Ishikawa (cell line): ENCODE results near the gene SPA17.

Source experiments
- CEBPB ChIP-seq: IDR thresholded peaks from 2 replicates; pipeline ENCODE4 v1.6.1; 2012
- CREB1 ChIP-seq: IDR thresholded peaks from 2 replicates; pipeline ENCODE4 v1.6.1; 2012; ENCODE audit warnings: low read depth
- EGR1 ChIP-seq: IDR thresholded peaks from 2 replicates; pipeline ENCODE4 v1.6.1; 2012
- EP300 ChIP-seq: IDR thresholded peaks from 2 replicates; pipeline ENCODE4 v1.6.1; 2012; ENCODE audit warnings: borderline replicate concordance
- FOXM1 ChIP-seq: IDR thresholded peaks from 2 replicates; pipeline ENCODE4 v1.6.1; 2012; ENCODE audit warnings: low read depth, borderline replicate concordance
- NFIC ChIP-seq: IDR thresholded peaks from 2 replicates; pipeline ENCODE4 v1.6.1; 2012
- RAD21 ChIP-seq: IDR thresholded peaks from 2 replicates; pipeline ENCODE4 v1.6.1; 2012; ENCODE audit warnings: low read depth
- TAF1 ChIP-seq: IDR thresholded peaks from 2 replicates; pipeline ENCODE4 v1.6.1; 2012; ENCODE audit warnings: low read depth, mild to moderate bottlenecking
- TCF12 ChIP-seq: IDR thresholded peaks from 2 replicates; pipeline ENCODE4 v1.6.1; 2012; ENCODE audit warnings: low read depth
- TEAD4 ChIP-seq: IDR thresholded peaks from 2 replicates; pipeline ENCODE4 v1.6.1; 2012
- YY1 ChIP-seq: IDR thresholded peaks from 2 replicates; pipeline ENCODE4 v1.6.1; 2012; ENCODE audit warnings: low read depth
- ZBTB7A ChIP-seq: IDR thresholded peaks from 2 replicates; pipeline ENCODE4 v1.6.1; 2012; ENCODE audit warnings: low read depth
- TF ChIP-seq, protein P1 (sequence below): IDR thresholded peaks from 2 replicates; pipeline ENCODE4 v1.6.1; 2012
- TF ChIP-seq, protein P2 (sequence below): IDR thresholded peaks from 2 replicates; pipeline ENCODE4 v1.6.1; 2012
- TF ChIP-seq, protein P3 (sequence below): IDR thresholded peaks from 2 replicates; pipeline ENCODE4 v1.6.1; 2012; ENCODE audit warnings: low read depth, mild to moderate bottlenecking

The SPA17 gene

DNA sequence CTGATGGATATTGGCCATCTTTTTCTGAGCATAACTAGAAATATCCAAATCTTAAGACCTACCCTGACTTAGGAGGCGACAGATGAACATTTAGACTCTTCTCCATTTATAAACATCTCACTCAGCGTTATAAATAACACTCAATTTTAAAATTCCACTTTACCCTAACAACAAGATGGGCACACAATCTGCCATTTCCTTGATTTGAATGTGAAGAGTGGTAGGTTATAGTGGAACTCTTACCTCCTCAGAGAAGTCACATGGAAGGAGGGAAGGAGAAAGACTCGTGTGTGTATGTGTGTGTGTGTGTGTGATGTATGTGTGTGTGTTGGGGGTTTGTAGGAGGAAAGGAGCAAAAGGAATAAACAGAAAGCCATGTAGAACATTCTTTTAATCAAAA, 15.2 kb upstream of the SPA17 start:
- TF ChIP-seq, protein P1, sequence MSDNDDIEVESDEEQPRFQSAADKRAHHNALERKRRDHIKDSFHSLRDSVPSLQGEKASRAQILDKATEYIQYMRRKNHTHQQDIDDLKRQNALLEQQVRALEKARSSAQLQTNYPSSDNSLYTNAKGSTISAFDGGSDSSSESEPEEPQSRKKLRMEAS: no peak

DNA sequence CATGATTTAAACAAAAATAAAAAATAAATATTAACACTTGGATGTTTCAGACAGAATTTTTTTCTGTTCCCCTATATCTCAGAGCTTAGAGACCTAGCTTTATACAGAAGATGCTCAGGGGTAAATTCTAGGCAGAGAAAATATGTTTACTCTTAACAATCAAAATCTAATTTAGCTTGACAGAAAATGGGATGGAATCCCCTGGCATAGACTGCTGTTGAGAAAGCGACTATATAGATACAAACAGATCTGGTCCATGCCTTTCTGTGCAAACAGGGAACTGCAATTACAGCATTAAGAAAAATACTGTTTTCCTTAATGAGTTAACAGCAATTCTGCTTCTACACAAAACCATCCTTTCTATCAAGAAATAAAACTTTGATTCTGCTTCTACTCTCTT, 14.7 kb upstream of the SPA17 start:
- TF ChIP-seq EGR1 (no peak), EP300 (no peak), CREB1 (no peak), NFIC (no peak), TAF1 (no peak), TEAD4 (no peak), ZBTB7A (no peak), CEBPB (no peak)
- TF ChIP-seq, protein P2, sequence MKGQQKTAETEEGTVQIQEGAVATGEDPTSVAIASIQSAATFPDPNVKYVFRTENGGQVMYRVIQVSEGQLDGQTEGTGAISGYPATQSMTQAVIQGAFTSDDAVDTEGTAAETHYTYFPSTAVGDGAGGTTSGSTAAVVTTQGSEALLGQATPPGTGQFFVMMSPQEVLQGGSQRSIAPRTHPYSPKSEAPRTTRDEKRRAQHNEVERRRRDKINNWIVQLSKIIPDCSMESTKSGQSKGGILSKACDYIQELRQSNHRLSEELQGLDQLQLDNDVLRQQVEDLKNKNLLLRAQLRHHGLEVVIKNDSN: no peak
- TF ChIP-seq, protein P1: no peak
- TF ChIP-seq, protein P3, sequence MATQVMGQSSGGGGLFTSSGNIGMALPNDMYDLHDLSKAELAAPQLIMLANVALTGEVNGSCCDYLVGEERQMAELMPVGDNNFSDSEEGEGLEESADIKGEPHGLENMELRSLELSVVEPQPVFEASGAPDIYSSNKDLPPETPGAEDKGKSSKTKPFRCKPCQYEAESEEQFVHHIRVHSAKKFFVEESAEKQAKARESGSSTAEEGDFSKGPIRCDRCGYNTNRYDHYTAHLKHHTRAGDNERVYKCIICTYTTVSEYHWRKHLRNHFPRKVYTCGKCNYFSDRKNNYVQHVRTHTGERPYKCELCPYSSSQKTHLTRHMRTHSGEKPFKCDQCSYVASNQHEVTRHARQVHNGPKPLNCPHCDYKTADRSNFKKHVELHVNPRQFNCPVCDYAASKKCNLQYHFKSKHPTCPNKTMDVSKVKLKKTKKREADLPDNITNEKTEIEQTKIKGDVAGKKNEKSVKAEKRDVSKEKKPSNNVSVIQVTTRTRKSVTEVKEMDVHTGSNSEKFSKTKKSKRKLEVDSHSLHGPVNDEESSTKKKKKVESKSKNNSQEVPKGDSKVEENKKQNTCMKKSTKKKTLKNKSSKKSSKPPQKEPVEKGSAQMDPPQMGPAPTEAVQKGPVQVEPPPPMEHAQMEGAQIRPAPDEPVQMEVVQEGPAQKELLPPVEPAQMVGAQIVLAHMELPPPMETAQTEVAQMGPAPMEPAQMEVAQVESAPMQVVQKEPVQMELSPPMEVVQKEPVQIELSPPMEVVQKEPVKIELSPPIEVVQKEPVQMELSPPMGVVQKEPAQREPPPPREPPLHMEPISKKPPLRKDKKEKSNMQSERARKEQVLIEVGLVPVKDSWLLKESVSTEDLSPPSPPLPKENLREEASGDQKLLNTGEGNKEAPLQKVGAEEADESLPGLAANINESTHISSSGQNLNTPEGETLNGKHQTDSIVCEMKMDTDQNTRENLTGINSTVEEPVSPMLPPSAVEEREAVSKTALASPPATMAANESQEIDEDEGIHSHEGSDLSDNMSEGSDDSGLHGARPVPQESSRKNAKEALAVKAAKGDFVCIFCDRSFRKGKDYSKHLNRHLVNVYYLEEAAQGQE: no peak

DNA sequence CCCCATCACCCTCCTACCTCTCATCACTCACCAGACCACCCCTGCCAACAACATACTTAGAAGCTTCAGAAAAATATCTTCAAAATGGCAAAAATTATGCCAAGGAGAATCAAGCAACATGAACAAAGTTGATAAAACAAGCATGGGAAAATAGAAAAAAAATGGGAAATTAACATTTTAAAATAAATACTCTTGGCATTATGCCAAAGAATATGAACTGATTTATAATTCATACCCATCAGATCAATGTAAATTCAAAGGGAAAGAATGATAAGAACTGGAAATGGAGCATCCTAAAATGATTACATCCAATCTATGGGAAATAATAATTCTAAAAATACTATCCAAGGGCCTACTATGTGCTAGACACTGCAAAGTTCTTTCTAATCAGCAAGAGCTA, 12.2 kb upstream of the SPA17 start:
- no peak for TF ChIP-seq TEAD4
- no peak for TF ChIP-seq YY1
- TF ChIP-seq, protein P2: no peak
- no peak for TF ChIP-seq ZBTB7A
- no peak for TF ChIP-seq RAD21
- TF ChIP-seq, protein P1: no peak
- no peak; the same call in 1 of the 2 replicates for TF ChIP-seq NFIC
- no peak for TF ChIP-seq FOXM1
- TF ChIP-seq, protein P3: no peak
- no peak for TF ChIP-seq EGR1
- no peak for TF ChIP-seq CEBPB
- no peak for TF ChIP-seq TAF1

DNA sequence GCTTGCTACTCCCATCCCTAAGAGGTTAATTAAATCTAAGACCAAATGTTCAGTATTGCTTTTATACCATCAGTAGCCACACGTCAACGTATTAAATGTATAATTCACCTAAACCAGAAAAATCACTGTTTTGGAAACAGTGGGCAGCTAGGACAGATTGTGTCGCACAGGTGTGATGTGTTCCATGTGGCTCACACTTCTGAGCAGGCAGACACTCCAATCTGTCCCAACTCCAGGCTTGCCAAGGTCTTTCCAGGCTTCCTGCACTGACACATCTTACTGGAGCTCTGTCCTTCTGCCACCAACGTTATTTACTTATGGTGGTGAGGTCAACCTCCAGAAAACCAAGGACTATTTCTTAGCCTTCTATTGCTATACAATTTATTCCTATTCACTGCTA, 11.6 kb upstream of the SPA17 start:
- no peak for TF ChIP-seq RAD21
- no peak for TF ChIP-seq CEBPB
- no peak for TF ChIP-seq ZBTB7A
- TF ChIP-seq, protein P3: no peak
- no peak for TF ChIP-seq TCF12
- TF ChIP-seq, protein P2: no peak
- TF ChIP-seq, protein P1: no peak
- no peak for TF ChIP-seq TEAD4
- no peak for TF ChIP-seq NFIC
- no peak for TF ChIP-seq CREB1
- no peak for TF ChIP-seq EGR1
- TF ChIP-seq EP300: no peak
- no peak for TF ChIP-seq TAF1
- TF ChIP-seq FOXM1: no peak
- TF ChIP-seq YY1: no peak
